Tibial nerve (tissue), 4 donors: Measurements from ENCODE around the gene PLBD1. TPM values are rescaled to one million over a fixed set of nuclear protein-coding genes. Genes with fewer than 3 reads are reported as not detected.

ENCODE experiments used
- DNase-seq, 2 donors: peaks; one replicate each; pipeline ENCODE4 v3.0.0-alpha.2; 2019; ENCODE audit warnings: low spot score in 2 of 2
- H3K27ac ChIP-seq, 4 donors: fragments of 200-600 bp; sonication (generic) in 3 of 4; one replicate each; pipeline ENCODE4 v1.5.1; 2017 to 2019; ENCODE audit warnings: mild to moderate bottlenecking in 1 of 4
- H3K27me3 ChIP-seq, 2 donors: fragments of 200-600 bp; sonication (generic) in 1 of 2; one replicate each; pipeline versions ENCODE4 v1.5.1 to v1.6.0; 2017 to 2019
- H3K36me3 ChIP-seq, 3 donors: fragments of 200-600 bp; sonication (generic); one replicate each; pipeline ENCODE4 v1.5.1; 2018 to 2019
- H3K4me1 ChIP-seq, 4 donors: fragments of 200-600 bp; sonication (generic) in 3 of 4; one replicate each; pipeline ENCODE4 v1.5.1; 2017 to 2019
- H3K4me3 ChIP-seq, 4 donors: fragments of 200-600 bp; sonication (generic) in 3 of 4; one replicate each; pipeline ENCODE4 v1.5.1; 2017 to 2019; ENCODE audit warnings: mild to moderate bottlenecking in 1 of 4, moderate library complexity in 1 of 4
- H3K9me3 ChIP-seq, 4 donors: fragments of 200-600 bp; sonication (generic) in 3 of 4; one replicate each; pipeline ENCODE4 v1.5.1; 2017 to 2019
- CTCF ChIP-seq, 5 experiments: fragments of 200-600 bp in 3 of 5; fragments of 450-650 bp in 2 of 5; sonication (generic) in 3 of 5; IDR thresholded peaks; one replicate each; pipeline ENCODE4 v1.5.1; 2016 to 2019; ENCODE audit warnings: antibody characterized with exemption in 5 of 5, mild to moderate bottlenecking in 3 of 5, moderate library complexity in 2 of 5
- EP300 ChIP-seq, 2 donors: sonication (generic); formaldehyde crosslinking; IDR thresholded peaks; one replicate each; pipeline ENCODE4 v1.6.1; 2017; ENCODE audit warnings: antibody characterized with exemption in 2 of 2, mild to moderate bottlenecking in 1 of 2
- POLR2A ChIP-seq, 2 donors: fragments of 450-650 bp; IDR thresholded peaks; one replicate each; pipeline ENCODE4 v1.6.1; 2017; ENCODE audit warnings: antibody characterized with exemption in 2 of 2, mild to moderate bottlenecking in 2 of 2, moderate library complexity in 2 of 2
- WGBS, 2 donors: methylation state at CpG; one replicate each; pipeline ENCODE4 v1.1.5; 2018; 5-methylcytosine and 5-hydroxymethylcytosine counted together
- total RNA-seq, 4 donors: library from RNA; depleted of rRNA; stranded (reverse); fragments of >200 nt; gene quantifications; one replicate each; pipeline ENCODE4 v1.1.0, GENCODE V29; 2016

PLBD1 gene
- total RNA-seq, result 10 to 100 TPM in 2 of 4 donors, 1 to 10 TPM in 2; 4.8 to 12.0 (median 8.6) TPM

GRCh38 chr12:14567351-14568162, at the start of gene PLBD1:
TSS of gene PLBD1 (minus strand) at chr12:14567883. CDS start at chr12:14567696, 187 bp downstream.
- peak in 1 of 2 donors; percentile 21 for DNase-seq
- 6 to 13% methylated on average over 28 to 44 of the region's 76 CpGs for WGBS, 2 donors
- peak within 1 kb of the TSS in 3 of 4 donors; percentile 39 to 78 (median 71) for H3K27ac ChIP-seq

GRCh38 chr12:14614704-14615121, 47.0 kb upstream of the PLBD1 start:
- no peak for DNase-seq
- TF ChIP-seq EP300 (IDR thresholded peaks at IDR 0.05) (no peak), POLR2A (IDR thresholded peaks at IDR 0.05) (no peak), CTCF (IDR thresholded peaks at IDR 0.05) (no peak)
- peaks cover 0 to 13% (median 0%) of the 10 kb centered on the region in 4 donors for H3K9me3 ChIP-seq
- no peak overlapping the region for H3K27ac ChIP-seq
- H3K4me3 ChIP-seq, result no peak overlapping the region
- 64 to 68% methylated on average over 3 of the region's 3 CpGs for WGBS, 2 donors
- no peaks in the 10 kb centered on the region for H3K36me3 ChIP-seq
- H3K4me1 ChIP-seq, result peaks cover 0 to 11% (median 0%) of the 10 kb centered on the region in 4 donors
- no peaks in the 10 kb centered on the region for H3K27me3 ChIP-seq

More at GRCh38 chr12:14567351-14568162, at the start of gene PLBD1:
- Histone ChIP-seq H3K4me1 (peaks cover 0 to 7% (median 0%) of the 10 kb centered on the region in 4 donors), H3K36me3 (no peaks in the 10 kb centered on the region), H3K9me3 (no peaks in the 10 kb centered on the region), H3K4me3 (peak within 1 kb of the TSS; percentile 36 to 62 (median 48)), H3K27me3 (peaks cover 0 to 8% of the 10 kb centered on the region in 2 donors)
- no peak for TF ChIP-seq CTCF (IDR thresholded peaks at IDR 0.05)
- TF ChIP-seq POLR2A (IDR thresholded peaks at IDR 0.05), result no peak
- no peak for TF ChIP-seq EP300 (IDR thresholded peaks at IDR 0.05)

- Histone ChIP-seq H3K27ac (no peak overlapping the region), H3K36me3 (no peaks in the 10 kb centered on the region), H3K4me1 (peaks cover 0 to 11% (median 0%) of the 10 kb centered on the region in 4 donors), H3K9me3 (peaks cover 0 to 15% (median under 1%) of the 10 kb centered on the region in 4 donors), H3K27me3 (no peaks in the 10 kb centered on the region), H3K4me3 (no peak overlapping the region)
- TF ChIP-seq EP300 (IDR thresholded peaks at IDR 0.05) (no peak), POLR2A (IDR thresholded peaks at IDR 0.05) (no peak), CTCF (IDR thresholded peaks at IDR 0.05) (no peak)
- 62 to 72% methylated on average over 1 of the region's 1 CpG for WGBS, 2 donors
- DNase-seq, result no peak
Observed at GRCh38 chr12:14613718-14614117, 46.0 kb upstream of the PLBD1 start.

GRCh38 chr12:14612898-14613445, 45.3 kb upstream of the PLBD1 start:
- Histone ChIP-seq H3K9me3 (peaks cover 0 to 18% (median 4%) of the 10 kb centered on the region in 4 donors), H3K4me3 (no peak overlapping the region), H3K36me3 (no peaks in the 10 kb centered on the region), H3K27ac (no peak overlapping the region), H3K27me3 (no peaks in the 10 kb centered on the region), H3K4me1 (peaks cover 0 to 11% (median 0%) of the 10 kb centered on the region in 4 donors)
- DNase-seq, result no peak
- WGBS, 2 donors, result 32 to 47% methylated on average over 3 of the region's 3 CpGs
- no peak for TF ChIP-seq EP300 (IDR thresholded peaks at IDR 0.05)
- TF ChIP-seq POLR2A (IDR thresholded peaks at IDR 0.05), result no peak
- no peak for TF ChIP-seq CTCF (IDR thresholded peaks at IDR 0.05)

- no peak for TF ChIP-seq EP300 (IDR thresholded peaks at IDR 0.05)
- TF ChIP-seq POLR2A (IDR thresholded peaks at IDR 0.05), result no peak
- no peak for TF ChIP-seq CTCF (IDR thresholded peaks at IDR 0.05)
- 95 to 99% methylated on average over 3 of the region's 3 CpGs for WGBS, 2 donors
- Histone ChIP-seq H3K36me3 (no peaks in the 10 kb centered on the region), H3K27me3 (no peaks in the 10 kb centered on the region), H3K4me3 (no peak overlapping the region), H3K27ac (no peak overlapping the region), H3K4me1 (peaks cover 0 to 11% (median 0%) of the 10 kb centered on the region in 4 donors), H3K9me3 (peaks cover 0 to 26% (median 7%) of the 10 kb centered on the region in 4 donors)
- DNase-seq, result no peak
Observed at GRCh38 chr12:14612250-14612649, 44.6 kb upstream of the PLBD1 start.
